ENCODE data around the gene NT5C2. TPM values are rescaled to one million over a fixed set of nuclear protein-coding genes. Genes with fewer than 3 reads are reported as not detected.
"Not testable (repeated sequence)": the region's sequence is repeated elsewhere in the genome, so short reads cannot be mapped to it uniquely, and the experiment has no call there.

The NT5C2 gene
- 10 to 100 TPM; 16.5 to 60.6 (median 36.3) TPM for polyA plus RNA-seq

DNA sequence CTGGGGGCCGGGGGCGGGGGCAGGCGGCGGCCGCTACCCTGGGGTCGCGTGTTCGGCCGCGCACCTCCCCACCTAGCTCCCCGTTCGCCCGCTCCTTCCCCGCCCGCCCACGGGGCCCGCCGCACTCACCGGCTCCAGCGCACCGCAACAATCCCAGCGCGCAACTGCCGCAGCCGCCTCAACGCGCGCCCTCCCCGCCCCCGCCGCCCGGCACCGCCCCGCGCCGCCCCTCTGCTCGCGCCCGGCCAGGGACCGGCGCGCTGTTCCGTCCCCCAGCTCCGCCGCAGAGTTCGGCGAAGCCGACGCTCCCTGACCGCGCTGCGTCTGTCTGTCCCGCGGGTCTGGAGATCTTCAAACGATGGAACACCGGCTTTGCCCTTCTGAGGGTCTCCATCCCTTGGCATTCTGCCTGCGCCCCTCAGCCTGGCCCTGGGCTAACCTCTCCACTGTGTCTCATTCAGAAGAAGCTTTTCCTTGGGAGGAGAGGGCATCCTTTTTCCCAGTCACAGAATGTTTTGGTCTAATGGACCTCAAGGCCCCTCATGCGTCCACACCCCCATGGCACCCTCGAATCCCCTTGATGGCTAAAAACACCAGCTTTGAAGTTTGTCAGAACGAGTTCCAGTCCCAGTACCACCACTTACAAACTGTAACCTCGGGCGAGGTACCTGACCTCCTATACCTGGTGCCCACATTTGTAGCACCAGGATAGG, at the start of gene NT5C2:
NT5C2 (minus strand) TSS at position 166 of the 713 bp plus-strand sequence. CDS start 18,314 bp downstream, outside the sequence.
- 5 to 9% (median 5%) methylated on average over 27 to 60 of the region's 62 CpGs for WGBS, 3 donors
- H3K27ac ChIP-seq (ENCODE audit: low read depth, low read length), result peak within 1 kb of the TSS; percentile 95

DNA sequence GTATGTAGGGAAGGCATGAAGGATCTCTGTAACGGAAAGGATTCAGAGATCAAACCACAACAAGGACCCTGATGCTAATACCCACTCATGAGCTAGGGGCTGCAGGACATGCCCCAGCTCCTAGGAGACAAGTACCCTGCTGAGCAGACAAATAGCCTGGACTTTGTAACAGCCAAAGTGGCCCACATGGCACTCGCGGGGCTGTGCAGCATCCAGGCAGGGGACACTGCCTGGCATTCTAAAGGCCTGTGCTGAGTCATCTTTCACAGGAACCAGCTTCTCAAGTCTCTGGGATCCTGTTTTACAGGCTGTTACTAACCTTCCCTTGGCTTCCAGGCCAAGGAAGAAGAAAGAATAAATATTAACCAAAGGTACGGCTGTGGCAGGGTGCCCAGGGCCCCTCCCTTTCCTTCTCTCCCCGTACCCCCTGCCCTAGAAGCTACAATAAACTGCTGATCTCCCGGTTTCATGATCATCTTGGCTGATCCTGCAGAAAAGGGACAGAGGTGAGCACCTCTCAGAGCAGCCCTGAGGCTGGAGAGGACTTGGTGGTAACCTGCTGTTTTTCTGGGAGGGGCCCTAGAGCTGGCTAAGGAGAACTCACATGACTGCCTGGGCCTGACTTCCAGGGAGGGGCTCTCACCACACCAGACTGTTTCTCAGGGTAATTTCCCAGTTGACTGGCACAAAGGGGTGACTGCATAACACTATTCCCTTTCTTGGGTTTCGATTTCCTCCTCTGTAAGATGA, 48.4 kb upstream of the NT5C2 start:
- no peak overlapping the region for H3K27ac ChIP-seq (ENCODE audit: low read depth, low read length)
- 27 to 42% (median 34%) methylated on average over 7 of the region's 7 CpGs for WGBS, 3 donors

DNA sequence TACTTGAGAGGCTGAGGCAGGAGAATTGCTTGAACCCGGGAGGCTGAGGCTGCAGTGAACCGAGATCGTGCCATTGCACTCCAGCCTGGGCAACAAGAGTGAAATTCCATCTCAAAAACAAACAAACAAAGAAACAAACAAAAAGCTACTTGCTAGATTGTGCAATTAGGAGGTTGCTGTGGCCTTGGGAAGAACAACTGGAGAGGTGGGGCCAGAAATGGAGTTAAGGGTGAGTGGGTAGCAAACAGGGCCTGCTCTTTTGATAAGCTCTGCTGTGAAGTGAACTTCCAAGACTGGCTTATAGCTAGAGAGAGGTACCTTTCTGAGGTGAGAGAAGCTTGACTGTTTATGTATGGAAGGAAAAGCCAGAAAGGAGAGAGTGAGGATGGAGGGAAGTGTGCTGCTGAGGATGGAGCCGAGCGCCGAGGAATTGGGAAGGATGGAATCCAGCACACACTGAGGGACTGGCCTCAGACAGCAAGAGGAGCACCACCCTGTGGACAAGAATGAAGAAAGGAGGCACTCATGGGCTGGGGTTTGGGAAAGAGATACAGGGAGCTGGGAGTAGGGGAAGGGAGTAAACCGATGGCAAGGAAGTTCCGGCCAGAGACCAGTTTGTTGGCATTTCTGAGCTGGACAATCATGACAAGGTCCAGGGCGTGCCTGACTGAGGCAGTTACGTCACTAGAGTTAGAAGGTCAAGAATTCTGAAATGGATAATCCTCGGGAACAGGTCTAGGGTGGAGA, 45.6 kb upstream of the NT5C2 start:
- H3K27ac ChIP-seq (ENCODE audit: low read depth, low read length), result no peak overlapping the region
- WGBS, 3 donors, result 70 to 76% (median 72%) methylated on average over 11 of the region's 11 CpGs

DNA sequence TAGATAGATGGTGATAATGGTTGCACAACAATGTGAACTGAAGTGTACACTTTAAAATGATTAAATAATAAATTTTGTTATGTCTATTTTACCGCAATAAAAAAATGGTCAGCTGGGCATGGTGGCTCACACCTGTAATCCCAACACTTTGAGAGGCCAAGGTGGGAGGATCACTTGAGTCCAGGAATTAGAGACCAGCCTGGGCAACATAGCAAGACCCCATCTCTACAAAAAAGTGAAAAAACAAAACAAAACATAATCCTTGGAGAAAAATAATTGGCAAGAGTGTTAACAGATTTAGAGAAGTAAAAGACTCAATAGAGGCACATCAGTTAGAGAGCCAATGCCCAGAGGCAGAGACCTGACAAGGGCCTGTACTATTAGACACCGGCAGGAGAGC, 42.7 kb upstream of the NT5C2 start:
- no peak overlapping the region for H3K27ac ChIP-seq (ENCODE audit: low read depth, low read length)
- WGBS, 3 donors, result 95 to 96% (median 95%) methylated on average over 2 of the region's 2 CpGs

DNA sequence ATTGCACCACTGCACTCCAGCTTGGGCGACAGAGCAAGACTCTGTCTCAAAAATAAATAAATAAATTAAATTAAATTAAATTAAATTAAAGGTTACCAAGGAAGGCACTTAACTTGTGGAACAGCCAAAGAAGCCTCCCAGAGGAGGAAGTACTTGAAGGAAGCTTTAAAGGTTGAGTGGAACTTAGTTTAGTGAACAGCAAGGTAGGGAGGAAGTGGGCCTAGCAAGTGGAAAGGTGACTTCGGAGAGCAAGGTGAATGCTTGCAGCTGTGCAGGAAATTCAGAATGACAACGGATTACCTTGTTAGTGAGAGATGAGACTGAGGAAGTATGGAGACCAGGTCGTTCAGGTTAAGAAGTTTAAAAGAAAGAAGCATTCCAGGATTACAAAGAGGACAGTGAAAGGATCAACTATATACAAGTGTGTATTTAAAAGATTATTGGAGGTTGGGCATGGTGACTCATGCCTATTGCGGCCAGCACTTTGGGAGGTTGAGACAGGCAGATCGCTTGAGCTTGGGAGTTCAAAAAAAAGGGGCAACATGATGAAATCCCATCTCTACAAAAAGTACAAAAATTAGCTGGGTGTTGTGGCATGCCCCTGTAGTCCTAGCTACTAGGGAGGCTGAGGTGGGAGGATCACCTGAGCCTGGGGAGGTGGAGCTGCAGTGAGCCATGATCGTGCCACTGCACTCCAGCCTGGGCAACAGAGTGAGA, 39.9 kb upstream of the NT5C2 start:
- WGBS, 3 donors, result 63 to 71% (median 70%) methylated on average over 7 of the region's 7 CpGs
- no peak overlapping the region for H3K27ac ChIP-seq (ENCODE audit: low read depth, low read length)

DNA sequence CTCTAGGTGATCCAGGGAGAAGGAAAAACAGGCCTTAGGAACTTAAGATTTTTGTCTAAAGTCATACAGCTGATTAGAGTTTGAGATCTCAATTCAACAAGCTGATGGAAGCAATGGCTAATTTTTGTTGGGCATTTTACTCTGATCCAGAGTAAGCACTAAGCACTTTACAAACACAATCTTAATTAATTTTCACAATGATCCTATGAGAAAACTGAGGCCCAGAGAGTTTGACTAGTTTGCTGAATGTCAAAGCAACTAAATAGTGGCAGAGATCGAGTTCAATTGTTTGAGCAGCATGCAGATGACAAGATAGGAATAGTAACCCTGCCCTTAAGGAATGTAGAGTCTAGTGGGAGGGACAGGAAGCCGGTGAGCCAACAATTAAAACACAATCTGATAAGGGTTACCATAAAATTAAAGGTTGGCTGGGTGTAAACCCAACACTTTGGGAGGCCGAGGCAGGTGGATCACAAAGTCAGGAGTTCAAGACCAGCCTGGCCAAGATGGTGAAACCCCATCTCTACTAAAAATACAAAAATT, 39.1 kb upstream of the NT5C2 start:
- H3K27ac ChIP-seq (ENCODE audit: low read depth, low read length), result no peak overlapping the region
- 71 to 80% (median 75%) methylated on average over 3 of the region's 3 CpGs for WGBS, 3 donors

DNA sequence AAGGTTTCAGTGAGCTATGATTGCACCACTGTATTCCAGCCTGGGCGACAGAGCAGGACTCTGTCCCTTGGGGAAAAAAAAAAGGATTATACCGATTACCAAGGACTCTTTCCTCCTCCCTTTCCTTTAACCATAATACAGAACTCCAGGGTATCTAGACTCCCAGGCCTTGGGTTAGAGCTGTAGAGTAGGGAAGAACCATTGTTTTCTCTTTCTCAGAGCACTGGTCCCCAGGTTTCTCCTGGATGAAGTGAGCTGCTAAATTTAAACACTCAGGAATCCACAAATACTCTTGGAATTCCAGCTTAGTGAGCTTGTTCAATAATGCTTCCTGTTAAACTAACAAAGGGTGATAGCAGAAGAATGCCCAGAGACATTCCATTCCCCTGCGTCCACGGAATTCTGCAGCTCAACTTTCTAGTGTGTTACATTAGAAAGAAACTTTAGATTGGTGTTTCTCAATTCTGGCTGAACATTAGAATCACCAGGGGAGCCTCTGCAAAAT, 38.0 kb upstream of the NT5C2 start:
- no peak overlapping the region for H3K27ac ChIP-seq (ENCODE audit: low read depth, low read length)
- WGBS, 3 donors, result 32 to 52% (median 37%) methylated on average over 4 of the region's 4 CpGs

DNA sequence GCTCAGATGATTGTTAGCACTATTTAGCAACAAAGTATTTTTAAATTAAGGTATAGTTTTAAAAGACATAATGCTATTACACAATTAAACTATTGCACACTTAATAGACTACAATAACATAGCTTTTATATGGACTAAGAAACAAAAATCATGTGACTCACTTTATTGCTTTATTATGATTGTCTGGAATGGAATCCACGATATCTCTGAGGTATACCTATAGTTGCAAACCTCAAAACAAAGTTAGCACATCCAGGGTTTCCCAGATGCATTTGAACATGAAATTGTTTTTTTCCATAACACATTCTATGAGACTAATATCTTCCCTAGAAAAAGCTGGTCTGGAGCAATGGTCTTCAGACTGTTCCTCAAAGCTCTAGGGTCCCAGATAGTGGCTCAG, 34.3 kb upstream of the NT5C2 start:
- H3K27ac ChIP-seq (ENCODE audit: low read depth, low read length), result no peak overlapping the region

DNA sequence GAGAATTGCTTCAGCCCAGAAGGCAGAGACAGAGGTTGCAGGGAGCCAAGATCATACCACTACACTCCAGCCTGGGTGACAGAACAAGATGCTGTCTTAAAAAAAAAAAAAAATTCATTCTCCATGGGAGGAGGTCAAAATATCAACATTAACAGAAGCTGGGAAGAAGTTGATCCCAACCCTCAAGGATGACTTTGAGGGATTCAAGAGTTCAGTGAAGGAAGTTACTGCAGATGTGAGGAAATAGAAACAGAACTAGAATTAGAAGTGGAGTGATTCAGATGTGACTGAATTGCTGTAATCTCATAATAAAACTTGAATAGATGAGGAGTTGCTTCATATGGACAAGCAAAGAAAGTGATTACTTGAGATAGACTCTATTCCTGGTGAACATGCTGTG, 32.9 kb upstream of the NT5C2 start:
- no peak overlapping the region for H3K27ac ChIP-seq (ENCODE audit: low read depth, low read length)

More for the DNA sequence above, 34.3 kb upstream of the NT5C2 start:
- WGBS, 3 donors, result 94 to 96% (median 96%) methylated on average over 1 of the region's 1 CpG

DNA sequence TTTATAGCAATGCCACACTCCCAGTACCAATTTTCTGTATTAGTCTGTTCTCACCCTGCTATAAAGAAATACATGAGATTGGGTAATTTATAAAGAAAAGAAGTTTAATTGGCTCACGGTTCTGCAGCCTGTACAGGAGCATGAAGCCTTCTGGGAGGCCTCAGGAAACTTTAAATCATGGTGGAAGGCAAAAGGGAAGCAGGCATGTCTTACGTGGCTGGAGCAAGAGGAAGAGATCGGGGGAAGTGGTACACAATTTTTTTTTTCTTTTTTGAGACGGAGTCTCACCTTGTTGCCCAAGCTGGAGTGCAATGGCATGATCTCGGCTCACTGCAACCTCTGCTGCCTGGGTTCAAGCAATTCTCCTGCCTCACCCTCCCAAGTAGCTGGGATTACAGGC, 31.6 kb upstream of the NT5C2 start:
- not testable (repeated sequence) for H3K27ac ChIP-seq (ENCODE audit: low read depth, low read length)
- 44 to 83% (median 63%) methylated on average over 5 of the region's 5 CpGs for WGBS, 3 donors

DNA sequence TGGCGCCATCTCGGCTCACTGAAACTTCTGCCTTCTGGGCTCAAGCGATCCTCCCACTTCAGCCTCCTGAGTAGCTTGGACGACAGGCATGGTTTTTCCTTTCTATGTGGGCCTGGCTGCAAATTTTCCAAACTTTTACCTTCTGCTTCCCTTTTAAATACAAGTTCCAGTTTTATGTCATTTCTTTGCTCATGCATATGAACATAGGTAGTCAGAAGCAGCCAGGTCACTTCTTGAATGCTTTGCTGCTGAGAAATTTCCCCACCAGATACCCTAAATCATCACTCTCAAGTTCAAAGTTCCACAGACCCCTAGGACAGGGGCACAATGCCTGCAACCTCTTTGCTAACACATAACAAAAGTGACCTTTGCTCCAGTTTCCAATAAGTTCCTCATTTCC, 31.1 kb upstream of the NT5C2 start:
- WGBS, 3 donors, result 89 to 95% (median 95%) methylated on average over 4 of the region's 4 CpGs
- H3K27ac ChIP-seq (ENCODE audit: low read depth, low read length), result no peak overlapping the region

DNA sequence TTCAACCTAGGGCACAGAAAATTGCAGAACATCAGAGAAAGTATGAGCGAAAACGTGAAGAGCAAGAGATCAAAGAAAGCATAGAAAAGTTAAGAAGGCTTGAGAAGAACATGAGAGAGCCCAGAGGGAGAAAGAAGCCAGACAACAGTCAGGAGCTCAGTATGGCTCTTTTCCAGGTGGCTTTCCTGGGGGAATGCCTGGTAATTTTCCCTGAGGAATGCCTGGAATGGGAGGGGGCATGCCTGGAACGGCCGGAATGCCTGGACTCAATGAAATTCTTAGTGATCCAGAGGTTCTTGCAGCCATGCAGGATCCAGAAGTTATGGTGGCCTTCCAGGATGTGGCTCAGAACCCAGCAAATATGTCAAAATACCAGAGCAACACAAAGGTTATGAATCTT, 23.3 kb upstream of the NT5C2 start:
- H3K27ac ChIP-seq (ENCODE audit: low read depth, low read length), result not testable (repeated sequence)
- 45 to 61% (median 58%) methylated on average over 4 of the region's 4 CpGs for WGBS, 3 donors

DNA sequence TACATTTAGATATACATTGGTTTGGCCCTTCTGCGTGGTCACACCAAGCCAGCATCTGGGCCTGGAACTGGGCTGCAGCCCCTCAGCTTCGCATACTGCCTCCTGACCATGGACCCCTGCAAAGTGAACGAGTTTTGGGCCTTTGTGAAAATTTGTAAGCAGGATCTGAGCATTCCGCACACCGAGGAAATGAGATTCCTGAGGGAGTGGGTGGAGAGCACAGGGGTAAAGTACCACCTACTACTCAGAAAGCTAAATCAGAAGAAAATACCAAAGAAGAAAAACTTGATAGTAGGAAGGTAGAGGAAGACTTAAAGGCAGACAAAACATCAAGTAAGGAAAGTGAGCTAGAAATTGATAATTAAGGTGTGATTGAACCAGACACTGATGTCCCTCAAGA, 22.5 kb upstream of the NT5C2 start:
- H3K27ac ChIP-seq (ENCODE audit: low read depth, low read length), result no peak overlapping the region
- WGBS, 3 donors, result 84 to 93% (median 91%) methylated on average over 5 of the region's 5 CpGs

DNA sequence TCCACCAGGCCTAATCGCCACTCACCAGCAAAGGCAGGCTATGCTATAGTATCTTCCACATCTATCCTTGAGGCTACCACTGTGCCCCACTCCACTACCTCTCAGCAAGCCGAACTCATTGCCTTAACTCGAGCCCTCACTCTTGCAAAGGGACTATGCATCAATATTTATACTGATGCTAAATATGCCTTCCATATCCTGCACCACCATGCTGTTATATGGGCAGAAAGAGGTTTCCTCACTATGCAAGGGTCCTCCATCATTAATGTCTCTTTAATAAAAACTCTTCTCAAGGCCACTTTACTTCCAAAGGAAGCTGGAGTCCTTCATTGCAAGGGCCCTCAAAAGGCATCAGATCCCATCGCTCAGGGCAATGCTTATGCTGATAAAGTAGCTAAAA, 17.2 kb upstream of the NT5C2 start:
- WGBS, 3 donors, result 92% methylated on average over 4 of the region's 4 CpGs

DNA sequence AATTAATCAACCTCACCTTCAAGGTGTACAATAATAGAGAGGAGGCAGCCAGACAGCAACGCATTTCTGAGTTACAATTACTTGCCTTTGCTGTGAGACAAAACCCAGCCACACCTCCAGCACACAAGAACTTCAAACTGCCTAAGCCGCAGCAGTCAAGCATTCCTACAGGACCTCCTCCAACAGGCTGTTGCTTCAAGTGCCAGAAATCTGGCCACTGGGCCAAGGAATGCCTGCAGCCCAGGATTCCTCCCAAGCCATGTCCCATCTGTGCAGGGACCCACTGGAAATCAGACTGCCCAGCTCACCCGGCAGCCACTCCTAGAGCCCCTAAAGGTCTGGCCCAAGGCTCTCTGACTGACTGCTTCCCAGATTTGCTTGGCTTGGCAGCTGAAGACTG, 14.6 kb upstream of the NT5C2 start:
- H3K27ac ChIP-seq (ENCODE audit: low read depth, low read length), result not testable (repeated sequence)
- WGBS, 3 donors, result 54 to 65% (median 59%) methylated on average over 3 of the region's 3 CpGs

More for the DNA sequence above, 17.2 kb upstream of the NT5C2 start:
- not testable (repeated sequence) for H3K27ac ChIP-seq (ENCODE audit: low read depth, low read length)

DNA sequence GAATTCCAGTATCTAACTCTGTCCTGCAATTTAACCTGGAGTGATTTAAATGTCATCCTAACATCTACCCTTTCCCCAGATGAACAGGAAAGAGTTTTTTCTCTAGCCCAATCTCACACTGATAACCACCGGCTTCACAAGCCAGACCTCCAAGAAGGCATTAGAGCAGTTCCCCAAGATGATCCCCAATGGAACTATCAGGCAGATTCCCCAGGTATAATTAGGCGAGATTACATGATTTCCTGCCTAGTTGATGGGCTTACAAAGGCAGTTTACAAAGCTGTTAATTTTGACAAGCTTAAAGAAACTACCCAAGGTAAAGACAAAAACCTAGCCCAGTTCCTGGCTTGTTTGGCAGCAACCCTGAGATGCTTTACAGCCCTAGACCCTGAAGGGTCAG, 14.1 kb upstream of the NT5C2 start:
- 59 to 72% (median 68%) methylated on average over 2 of the region's 2 CpGs for WGBS, 3 donors
- H3K27ac ChIP-seq (ENCODE audit: low read depth, low read length), result no peak overlapping the region

DNA sequence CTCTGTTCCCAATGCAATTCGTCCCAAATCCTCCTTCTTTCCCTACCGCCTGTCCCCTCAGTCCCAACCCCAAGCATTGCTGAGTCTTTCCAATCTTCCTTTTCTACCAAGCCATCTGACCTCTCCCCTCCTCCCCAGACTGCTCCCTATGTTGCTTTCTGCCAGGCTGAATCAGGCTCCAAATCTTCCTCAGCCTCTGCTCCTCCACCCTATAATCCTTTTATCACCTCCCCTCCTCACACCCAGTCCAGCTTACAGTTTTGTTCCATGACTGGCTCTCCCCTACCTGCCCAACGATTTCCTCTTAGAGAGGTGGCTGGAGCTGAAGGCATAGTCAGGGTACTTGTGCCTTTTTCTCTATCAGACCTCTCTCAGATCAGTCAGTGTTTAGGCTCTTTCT, 13.6 kb upstream of the NT5C2 start:
- H3K27ac ChIP-seq (ENCODE audit: low read depth, low read length), result not testable (repeated sequence)
- WGBS, 3 donors, result 69 to 76% (median 72%) methylated on average over 3 of the region's 3 CpGs

DNA sequence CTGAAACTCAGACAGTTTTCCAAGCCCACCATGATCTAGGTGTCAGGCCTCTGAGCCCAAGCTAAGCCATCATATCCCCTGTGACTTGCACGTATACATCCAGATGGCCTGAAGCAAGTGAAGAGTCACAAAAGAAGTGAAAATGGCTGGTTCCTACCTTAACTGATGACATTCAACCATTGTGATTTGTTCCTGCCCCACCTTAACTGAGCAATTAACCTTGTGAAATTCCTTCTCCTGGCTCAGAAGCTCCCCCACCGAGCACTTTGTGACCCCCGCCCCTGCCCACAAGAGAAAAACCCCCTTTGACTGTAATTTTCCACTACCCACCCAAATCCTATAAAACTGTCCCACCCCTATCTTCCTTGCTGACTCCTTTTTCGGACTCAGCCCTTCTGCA, 12.3 kb upstream of the NT5C2 start:
- not testable (repeated sequence) for H3K27ac ChIP-seq (ENCODE audit: low read depth, low read length)
- 74 to 89% (median 85%) methylated on average over 4 of the region's 4 CpGs for WGBS, 3 donors

Measured in adipose tissue (tissue), 3 donors.